IMR-90 (cell line): Measurements from ENCODE around the gene NKPD1. TPM values are rescaled to one million over a fixed set of nuclear protein-coding genes. Genes with fewer than 3 reads are reported as not detected.

ENCODE experiments used
- ATAC-seq: fragments of 200-7000 bp; cut with Tn5 transposase; 2 replicates; pipeline ENCODE4 v1.9.1; 2020; ENCODE audit warnings: low read depth, mild to moderate bottlenecking, moderate library complexity
- BruUV-seq: library from RNA; stranded (reverse); fragments of 400-500 nt; replicated peaks from 2 replicates; lab custom pipeline; 2021; lab: Mats Ljungman, UMichigan
- CTCF ChIA-PET: fragments of 300-600 bp; formaldehyde crosslinking; extraction: SDS; loops from one replicate; lab custom pipeline; 2021; ENCODE audit warnings: antibody characterized with exemption; lab: Yijun Ruan, JAX
- POLR2A ChIA-PET: fragments of 300-600 bp; sonication (Branson Sonifier 250); formaldehyde crosslinking; loops from one replicate; lab custom pipeline; 2022; ENCODE audit warnings: antibody characterized with exemption; ENCODE audit not compliant: unreplicated experiment; lab: Charles Lee
- DNase-seq: peaks from one replicate; pipeline ENCODE4 v3.0.0; 2013
- H2AFZ ChIP-seq: replicated peaks from 2 replicates; pipeline ENCODE3; 2013; ENCODE audit warnings: low read length, mild to moderate bottlenecking; ENCODE audit not compliant: poor library complexity
- H2AK5ac ChIP-seq: 2 replicates; pipeline ENCODE4 v1.6.1; 2013; ENCODE audit warnings: low read depth, low read length, inconsistent platforms
- H2AK9ac ChIP-seq: replicated peaks from 2 replicates; pipeline ENCODE3; 2013; ENCODE audit warnings: mild to moderate bottlenecking, low read depth, low read length, moderate library complexity; ENCODE audit not compliant: poor library complexity
- H2BK120ac ChIP-seq: 2 replicates; pipeline ENCODE4 v1.6.1; 2013; ENCODE audit warnings: low read depth, low read length, inconsistent platforms
- H2BK15ac ChIP-seq: 3 replicates; pipeline ENCODE4 v1.6.1; 2013; ENCODE audit warnings: low read depth, low read length, inconsistent platforms
- H2BK20ac ChIP-seq: 2 replicates; pipeline ENCODE4 v1.6.1; 2013; ENCODE audit warnings: low read depth, mild to moderate bottlenecking, inconsistent platforms, low read length, moderate library complexity
- H2BK5ac ChIP-seq: 2 replicates; pipeline ENCODE4 v1.6.1; 2013; ENCODE audit warnings: mild to moderate bottlenecking, low read depth, low read length, inconsistent platforms; ENCODE audit not compliant: poor library complexity, severe bottlenecking
- H3K14ac ChIP-seq: replicated peaks from 2 replicates; pipeline ENCODE4 v1.6.1; 2013; ENCODE audit warnings: low read depth, low read length, inconsistent platforms
- H3K18ac ChIP-seq: 2 replicates; pipeline ENCODE4 v1.6.1; 2013; ENCODE audit warnings: low read depth, low read length, control low read depth
- H3K23ac ChIP-seq: 2 replicates; pipeline ENCODE4 v1.6.1; 2013; ENCODE audit warnings: low read depth, low read length, inconsistent platforms
- H3K27ac ChIP-seq: 2 replicates; pipeline ENCODE4 v1.5.1; 2013; ENCODE audit warnings: mild to moderate bottlenecking, control low read depth, low read length; ENCODE audit not compliant: insufficient read depth
- H3K27me3 ChIP-seq: 2 replicates; pipeline ENCODE4 v1.6.1; 2013; ENCODE audit warnings: low read length; ENCODE audit not compliant: control insufficient read depth, insufficient read depth
- H3K36me3 ChIP-seq: 2 replicates; pipeline ENCODE4 v1.6.1; 2013; ENCODE audit warnings: low read length, mixed read lengths; ENCODE audit not compliant: control insufficient read depth, insufficient read depth
- H3K4ac ChIP-seq: 2 replicates; pipeline ENCODE4 v1.6.1; 2013; ENCODE audit warnings: low read depth, low read length, inconsistent platforms
- H3K4me1 ChIP-seq: 2 replicates; pipeline ENCODE4 v1.6.1; 2013; ENCODE audit warnings: low read length, mixed read lengths; ENCODE audit not compliant: control insufficient read depth, insufficient read depth
- H3K4me2 ChIP-seq: 2 replicates; pipeline ENCODE4 v1.6.1; 2013; ENCODE audit warnings: low read depth, mild to moderate bottlenecking, control low read depth, low read length, moderate library complexity
- H3K4me3 ChIP-seq: 2 replicates; pipeline ENCODE4 v1.5.1; 2013; ENCODE audit warnings: low read depth, mild to moderate bottlenecking, control low read depth, low read length, moderate library complexity; ENCODE audit not compliant: insufficient read depth
- H3K56ac ChIP-seq: 2 replicates; pipeline ENCODE4 v1.6.1; 2013; ENCODE audit warnings: low read length, inconsistent platforms; ENCODE audit not compliant: insufficient read depth; ENCODE audit errors: extremely low read depth
- H3K79me1 ChIP-seq, 2 experiments: 2 replicates each; pipeline ENCODE4 v1.6.1; 2013; ENCODE audit warnings: low read length in 2 of 2, inconsistent platforms in 1 of 2, low read depth in 1 of 2
- H3K9ac ChIP-seq: 2 replicates; pipeline ENCODE4 v1.6.1; 2013; ENCODE audit warnings: low read depth, low read length, control low read depth
- H3K9me1 ChIP-seq: 2 replicates; pipeline ENCODE4 v1.6.1; 2013; ENCODE audit warnings: low read length, inconsistent platforms; ENCODE audit not compliant: insufficient read depth
- H3K9me3 ChIP-seq: 2 replicates; pipeline ENCODE4 v1.6.1; 2013; ENCODE audit warnings: low read length; ENCODE audit not compliant: control insufficient read depth, insufficient read depth
- H4K20me1 ChIP-seq: 2 replicates; pipeline ENCODE4 v1.6.1; 2013; ENCODE audit warnings: low read length, inconsistent platforms; ENCODE audit not compliant: insufficient read depth
- H4K5ac ChIP-seq: 2 replicates; pipeline ENCODE4 v1.6.1; 2013; ENCODE audit warnings: mild to moderate bottlenecking, low read depth, low read length, control low read depth
- H4K8ac ChIP-seq, 2 experiments: 2 replicates each; pipeline ENCODE4 v1.6.1; 2013; ENCODE audit warnings: low read depth in 2 of 2, low read length in 2 of 2, control low read depth in 1 of 2, inconsistent platforms in 1 of 2
- H4K91ac ChIP-seq: 2 replicates; pipeline ENCODE4 v1.6.1; 2013; ENCODE audit warnings: low read depth, low read length, inconsistent platforms; ENCODE audit not compliant: insufficient read depth
- CHD1 ChIP-seq: IDR thresholded peaks from 2 replicates; pipeline ENCODE4 v1.6.1; 2012; ENCODE audit warnings: low read depth, low read length, improper control_type of control experiment
- FOS ChIP-seq: fragments of 150-350 bp; IDR thresholded peaks from 2 replicates; pipeline ENCODE4 v1.6.1; 2016; ENCODE audit warnings: low read depth, low read length
- MAFK ChIP-seq: IDR thresholded peaks from 2 replicates; pipeline ENCODE4 v1.6.1; 2012; ENCODE audit warnings: low read depth, low read length, improper control_type of control experiment
- MAZ ChIP-seq: IDR thresholded peaks from 2 replicates; pipeline ENCODE4 v1.6.1; 2012; ENCODE audit warnings: low read depth, mild to moderate bottlenecking, low read length, improper control_type of control experiment, moderate library complexity, borderline replicate concordance
- MXI1 ChIP-seq: IDR thresholded peaks from 2 replicates; pipeline ENCODE4 v1.6.1; 2012; ENCODE audit warnings: low read depth, mild to moderate bottlenecking, low read length, moderate library complexity, borderline replicate concordance
- NFE2L2 ChIP-seq: fragments of 150-350 bp; IDR thresholded peaks from 2 replicates; pipeline ENCODE4 v1.6.1; 2016; ENCODE audit warnings: low read depth, mild to moderate bottlenecking, low read length
- POLR2A ChIP-seq: IDR thresholded peaks from 2 replicates; pipeline ENCODE4 v1.6.1; 2012; ENCODE audit warnings: mild to moderate bottlenecking, low read depth, low read length
- RAD21 ChIP-seq: IDR thresholded peaks from 2 replicates; pipeline ENCODE4 v1.6.1; 2012; ENCODE audit warnings: low read length, improper control_type of control experiment
- RCOR1 ChIP-seq: IDR thresholded peaks from 2 replicates; pipeline ENCODE4 v1.6.1; 2012; ENCODE audit warnings: mild to moderate bottlenecking, low read length, improper control_type of control experiment; ENCODE audit not compliant: insufficient replicate concordance
- RFX5 ChIP-seq: IDR thresholded peaks from 2 replicates; pipeline ENCODE4 v1.8.0; 2012; ENCODE audit warnings: low read depth, mild to moderate bottlenecking, low read length, moderate library complexity
- SMC3 ChIP-seq: fragments of 150-350 bp; IDR thresholded peaks from 2 replicates; pipeline ENCODE4 v1.6.1; 2016; ENCODE audit warnings: low read depth, mild to moderate bottlenecking, antibody characterized with exemption, low read length, moderate library complexity
- USF2 ChIP-seq: fragments of 150-350 bp; IDR thresholded peaks from 2 replicates; pipeline ENCODE4 v1.6.1; 2017; ENCODE audit warnings: mild to moderate bottlenecking, antibody characterized with exemption, low read length, low read depth
- WGBS, 2 experiments: methylation state at CpG; one replicate each; pipeline versions ENCODE4 v1.1.5 to v1.1.7; 2013; ENCODE audit warnings: missing lambda C conversion rate in 2 of 2; ENCODE audit not compliant: insufficient read length in 1 of 2; ENCODE audit errors: extremely low coverage in 2 of 2; 5-methylcytosine and 5-hydroxymethylcytosine counted together
- dilution Hi-C: fragments of 300-500 bp; cut with HindIII; formaldehyde crosslinking; loops from one replicate; pipeline ENCODE4 v1.14.3; 2018; ENCODE audit warnings: low sequenced_read_pairs; ENCODE audit not compliant: unreplicated experiment
- in situ Hi-C: fragments of 300-500 bp; cut with MboI; formaldehyde crosslinking; loops from 3 replicates; pipeline ENCODE4 v1.14.3; 2019; ENCODE audit warnings: low sequenced_read_pairs, inconsistent platforms, mixed read lengths
- intact Hi-C: fragments of 100-400 bp; cut with micrococcal nuclease; formaldehyde crosslinking; loops from 2 replicates; pipeline ENCODE4 v1.10.0; 2022
- polyA plus RNA-seq, 3 experiments: library from polyadenylated mRNA; depleted of rRNA; stranded (reverse); fragments of >200 nt; gene quantifications; 2 replicates each; pipeline ENCODE4 v1.2.3, GENCODE V29; 2012; ENCODE audit warnings: low replicate concordance in 1 of 3
- total RNA-seq: library from RNA; depleted of rRNA; stranded (reverse); fragments of >200 nt; gene quantifications from 2 replicates; pipeline ENCODE4 v1.2.3, GENCODE V29; 2012
- TF ChIP-seq, protein P1 (sequence below): conservative IDR thresholded peaks from 2 replicates; pipeline ENCODE4 v1.5.1; 2012; ENCODE audit warnings: mild to moderate bottlenecking, low read depth, low read length, improper control_type of control experiment
- TF ChIP-seq, protein P2 (sequence below): fragments of 150-350 bp; IDR thresholded peaks from 2 replicates; pipeline ENCODE4 v1.6.1; 2016; ENCODE audit warnings: low read depth, mild to moderate bottlenecking, low read length, moderate library complexity, borderline replicate concordance

NKPD1 gene
- total and polyA plus RNA-seq, 2 of the 4 experiments (the other 2 are of a cell fraction) = under 0.01 to 0.09 TPM

- Histone ChIP-seq H4K5ac (no peak overlapping the region), H2AFZ (no peak overlapping the region), H3K9me3 (no peaks in the 10 kb centered on the region), H2BK5ac (no peak overlapping the region), H2AK5ac (no peak overlapping the region), H3K4me2 (no peak overlapping the region), H4K8ac (no peak overlapping the region), H3K27ac (no peak overlapping the region), H3K27me3 (peaks cover 3% of the 10 kb centered on the region), H3K9ac (no peak overlapping the region), H4K20me1 (no peaks in the 10 kb centered on the region), H3K4me1 (no peaks in the 10 kb centered on the region), H2AK9ac (no peak overlapping the region), H3K56ac (no peak overlapping the region), H3K4me3 (no peak overlapping the region), H2BK20ac (no peak overlapping the region), H3K9me1 (no peaks in the 10 kb centered on the region), H3K36me3 (no peaks in the 10 kb centered on the region), H2BK15ac (no peak overlapping the region), H3K79me1 (no peaks in the 10 kb centered on the region), H4K91ac (no peak overlapping the region), H3K23ac (no peak overlapping the region), H3K4ac (no peak overlapping the region), H3K18ac (no peak overlapping the region), H2BK120ac (no peak overlapping the region), H3K14ac (no peak overlapping the region)
- BruUV-seq = no TSS peak
- WGBS, 2 experiments = no CpG with 5 or more reads among the region's 12 CpGs
- DNase-seq = no peak
- intact Hi-C loops = no loop called here
- ATAC-seq = no peak
- dilution Hi-C loops = no loop called here
- in situ Hi-C loops = no loop called here
- TF ChIP-seq MAFK (no peak), NFE2L2 (no peak), POLR2A (no peak), RFX5 (no peak), CHD1 (no peak), RAD21 (no peak), SMC3 (no peak), FOS (no peak), USF2 (no peak), RCOR1 (no peak), MXI1 (no peak), MAZ (no peak)
- TF ChIP-seq, protein P1, sequence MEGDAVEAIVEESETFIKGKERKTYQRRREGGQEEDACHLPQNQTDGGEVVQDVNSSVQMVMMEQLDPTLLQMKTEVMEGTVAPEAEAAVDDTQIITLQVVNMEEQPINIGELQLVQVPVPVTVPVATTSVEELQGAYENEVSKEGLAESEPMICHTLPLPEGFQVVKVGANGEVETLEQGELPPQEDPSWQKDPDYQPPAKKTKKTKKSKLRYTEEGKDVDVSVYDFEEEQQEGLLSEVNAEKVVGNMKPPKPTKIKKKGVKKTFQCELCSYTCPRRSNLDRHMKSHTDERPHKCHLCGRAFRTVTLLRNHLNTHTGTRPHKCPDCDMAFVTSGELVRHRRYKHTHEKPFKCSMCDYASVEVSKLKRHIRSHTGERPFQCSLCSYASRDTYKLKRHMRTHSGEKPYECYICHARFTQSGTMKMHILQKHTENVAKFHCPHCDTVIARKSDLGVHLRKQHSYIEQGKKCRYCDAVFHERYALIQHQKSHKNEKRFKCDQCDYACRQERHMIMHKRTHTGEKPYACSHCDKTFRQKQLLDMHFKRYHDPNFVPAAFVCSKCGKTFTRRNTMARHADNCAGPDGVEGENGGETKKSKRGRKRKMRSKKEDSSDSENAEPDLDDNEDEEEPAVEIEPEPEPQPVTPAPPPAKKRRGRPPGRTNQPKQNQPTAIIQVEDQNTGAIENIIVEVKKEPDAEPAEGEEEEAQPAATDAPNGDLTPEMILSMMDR = no peak
- TF ChIP-seq, protein P2, sequence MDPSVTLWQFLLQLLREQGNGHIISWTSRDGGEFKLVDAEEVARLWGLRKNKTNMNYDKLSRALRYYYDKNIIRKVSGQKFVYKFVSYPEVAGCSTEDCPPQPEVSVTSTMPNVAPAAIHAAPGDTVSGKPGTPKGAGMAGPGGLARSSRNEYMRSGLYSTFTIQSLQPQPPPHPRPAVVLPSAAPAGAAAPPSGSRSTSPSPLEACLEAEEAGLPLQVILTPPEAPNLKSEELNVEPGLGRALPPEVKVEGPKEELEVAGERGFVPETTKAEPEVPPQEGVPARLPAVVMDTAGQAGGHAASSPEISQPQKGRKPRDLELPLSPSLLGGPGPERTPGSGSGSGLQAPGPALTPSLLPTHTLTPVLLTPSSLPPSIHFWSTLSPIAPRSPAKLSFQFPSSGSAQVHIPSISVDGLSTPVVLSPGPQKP = no peak
- POLR2A ChIA-PET = no interaction called here
- CTCF ChIA-PET = no interaction called here
These were observed 45.0 kb upstream of the NKPD1 start for GRCh38 chr19:45205810-45206209.
